HEK293 (cell line): Measurements from ENCODE around the gene PSD4.

Experiments used
- CTCF ChIA-PET: fragments of 350-600 bp; formaldehyde crosslinking; extraction: SDS; loops from one replicate; lab custom pipeline; 2021; ENCODE audit warnings: antibody characterized with exemption; lab: Yijun Ruan, JAX
- POLR2A ChIA-PET: fragments of 300-600 bp; formaldehyde crosslinking; extraction: SDS; loops from one replicate; lab custom pipeline; 2020; ENCODE audit warnings: antibody characterized with exemption, inconsistent platforms; lab: Yijun Ruan, JAX
- H3K27ac ChIP-seq: fragments of 200-500 bp; sonication (Bioruptor generic); 2 replicates; pipeline ENCODE4 v1.5.1; 2014; ENCODE audit warnings: low read depth, low read length, control low read depth, inconsistent platforms; ENCODE audit errors: extremely low read depth
- H3K36me3 ChIP-seq, 2 experiments: fragments of 200-500 bp in 1 of 2; sonication (Bioruptor generic) in 1 of 2; 1 replicate in 1 of 2; 2 replicates in 1 of 2; pipeline ENCODE4 v1.5.1; 2014 to 2017; ENCODE audit warnings: inconsistent platforms in 2 of 2, low read length in 2 of 2; ENCODE audit not compliant: control insufficient read depth in 2 of 2, insufficient read depth in 1 of 2
- H3K4me1 ChIP-seq: fragments of 200-500 bp; sonication (Bioruptor generic); 2 replicates; pipeline ENCODE4 v1.5.1; 2014; ENCODE audit warnings: mild to moderate bottlenecking, low read length, inconsistent platforms; ENCODE audit not compliant: control insufficient read depth, insufficient read depth
- H3K4me3 ChIP-seq: 2 replicates; pipeline ENCODE4 v1.5.1; 2011; ENCODE audit warnings: low read depth, mild to moderate bottlenecking, control low read depth, low read length, moderate library complexity
- H3K9me3 ChIP-seq: fragments of 200-500 bp; sonication (Bioruptor generic); 2 replicates; pipeline ENCODE4 v1.5.1; 2014; ENCODE audit warnings: low read depth, low read length, inconsistent platforms; ENCODE audit not compliant: control insufficient read depth, insufficient read depth
- GLIS1 ChIP-seq: fragments of 450-650 bp; formaldehyde crosslinking; IDR thresholded peaks from 2 replicates; pipeline ENCODE4 v1.5.1; 2016; ENCODE audit warnings: missing biosample characterization, missing genetic modification characterization
- ZBTB8A ChIP-seq: fragments of 450-650 bp; formaldehyde crosslinking; IDR thresholded peaks from 2 replicates; pipeline ENCODE4 v1.5.1; 2016; ENCODE audit warnings: missing biosample characterization, missing genetic modification characterization
- ZEB2 ChIP-seq: fragments of 450-650 bp; formaldehyde crosslinking; IDR thresholded peaks from 2 replicates; pipeline ENCODE4 v1.5.1; 2016; ENCODE audit warnings: missing biosample characterization, missing genetic modification characterization
- ZFP3 ChIP-seq: fragments of 450-650 bp; formaldehyde crosslinking; IDR thresholded peaks from 2 replicates; pipeline ENCODE4 v1.5.1; 2016; ENCODE audit warnings: low read depth, missing biosample characterization, missing genetic modification characterization
- ZIC2 ChIP-seq: fragments of 450-650 bp; formaldehyde crosslinking; IDR thresholded peaks from 2 replicates; pipeline ENCODE4 v1.5.1; 2016; ENCODE audit warnings: missing biosample characterization, missing genetic modification characterization
- ZNF114 ChIP-seq: fragments of 450-650 bp; formaldehyde crosslinking; IDR thresholded peaks from 2 replicates; pipeline ENCODE4 v1.5.0; 2017; ENCODE audit warnings: missing biosample characterization, missing genetic modification characterization
- ZNF16 ChIP-seq: fragments of 450-650 bp; formaldehyde crosslinking; IDR thresholded peaks from 2 replicates; pipeline ENCODE4 v1.5.1; 2016; ENCODE audit warnings: low read depth, missing biosample characterization, missing genetic modification characterization
- ZNF223 ChIP-seq: fragments of 450-650 bp; formaldehyde crosslinking; IDR thresholded peaks from 2 replicates; pipeline ENCODE4 v1.5.1; 2016; ENCODE audit warnings: missing biosample characterization, missing genetic modification characterization
- ZNF26 ChIP-seq: fragments of 450-650 bp; formaldehyde crosslinking; IDR thresholded peaks from 2 replicates; pipeline ENCODE4 v1.5.1; 2016; ENCODE audit warnings: missing biosample characterization, missing genetic modification characterization
- ZNF341 ChIP-seq: fragments of 450-650 bp; formaldehyde crosslinking; IDR thresholded peaks from 2 replicates; pipeline ENCODE4; 2016; ENCODE audit warnings: low read depth, missing biosample characterization, missing genetic modification characterization
- ZNF37A ChIP-seq: fragments of 450-650 bp; IDR thresholded peaks from 2 replicates; pipeline ENCODE4 v1.5.1; 2018; ENCODE audit warnings: missing biosample characterization, missing genetic modification characterization
- ZNF645 ChIP-seq: fragments of 450-650 bp; formaldehyde crosslinking; IDR thresholded peaks from 2 replicates; pipeline ENCODE4; 2016; ENCODE audit warnings: missing biosample characterization, missing genetic modification characterization
- ZNF654 ChIP-seq: fragments of 450-650 bp; formaldehyde crosslinking; IDR thresholded peaks from 2 replicates; pipeline ENCODE4 v1.5.1; 2016; ENCODE audit warnings: low read depth, missing biosample characterization, missing genetic modification characterization
- ZNF664 ChIP-seq: fragments of 450-650 bp; formaldehyde crosslinking; IDR thresholded peaks from 2 replicates; pipeline ENCODE4 v1.5.1; 2016; ENCODE audit warnings: missing biosample characterization, missing genetic modification characterization
- ZNF76 ChIP-seq: fragments of 450-650 bp; formaldehyde crosslinking; IDR thresholded peaks from 2 replicates; pipeline ENCODE4; 2016; ENCODE audit warnings: low read depth, missing biosample characterization, missing genetic modification characterization, borderline replicate concordance
- ZNF843 ChIP-seq: fragments of 450-650 bp; formaldehyde crosslinking; IDR thresholded peaks from 2 replicates; pipeline ENCODE4 v1.5.1; 2016; ENCODE audit warnings: missing biosample characterization, missing genetic modification characterization
- ZSCAN30 ChIP-seq: fragments of 450-650 bp; IDR thresholded peaks from 2 replicates; pipeline ENCODE4 v1.5.1; 2018; ENCODE audit warnings: missing biosample characterization, mild to moderate bottlenecking, missing genetic modification characterization, moderate library complexity
- TF ChIP-seq, protein P1 (sequence below): fragments of 450-650 bp; formaldehyde crosslinking; conservative IDR thresholded peaks from 2 replicates; pipeline ENCODE4 v1.5.1; 2016; ENCODE audit warnings: low read depth, missing biosample characterization, missing genetic modification characterization
- TF ChIP-seq, protein P2 (sequence below): fragments of 450-650 bp; formaldehyde crosslinking; IDR thresholded peaks from 2 replicates; pipeline ENCODE4 v1.5.1; 2016; ENCODE audit warnings: missing biosample characterization, missing genetic modification characterization
- TF ChIP-seq, protein P3 (sequence below): fragments of 450-650 bp; formaldehyde crosslinking; IDR thresholded peaks from 2 replicates; pipeline ENCODE4 v1.5.1; 2016; ENCODE audit warnings: missing biosample characterization, missing genetic modification characterization

Gene PSD4

DNA sequence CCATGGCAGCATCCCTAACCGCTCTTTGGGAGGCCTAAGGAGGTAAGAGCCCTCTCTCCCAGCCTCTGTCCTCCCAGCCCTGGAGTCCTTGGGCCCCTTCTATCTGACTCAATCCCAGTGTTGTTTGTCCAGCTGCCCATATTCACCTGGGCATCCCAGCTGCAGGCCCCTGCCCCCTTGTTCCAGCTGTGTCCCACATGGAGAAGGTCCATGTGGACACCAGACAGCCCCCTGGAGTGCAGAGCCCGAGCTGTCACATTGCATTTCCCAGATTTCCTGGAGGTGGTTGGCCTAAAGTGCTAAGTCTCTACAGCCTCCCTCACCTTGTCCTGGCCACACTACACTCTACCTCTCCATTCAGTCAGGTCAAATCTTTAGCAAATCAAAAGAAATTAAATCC is 42.5 kb downstream of the PSD4 start (continued):
- TF ChIP-seq, protein P1, sequence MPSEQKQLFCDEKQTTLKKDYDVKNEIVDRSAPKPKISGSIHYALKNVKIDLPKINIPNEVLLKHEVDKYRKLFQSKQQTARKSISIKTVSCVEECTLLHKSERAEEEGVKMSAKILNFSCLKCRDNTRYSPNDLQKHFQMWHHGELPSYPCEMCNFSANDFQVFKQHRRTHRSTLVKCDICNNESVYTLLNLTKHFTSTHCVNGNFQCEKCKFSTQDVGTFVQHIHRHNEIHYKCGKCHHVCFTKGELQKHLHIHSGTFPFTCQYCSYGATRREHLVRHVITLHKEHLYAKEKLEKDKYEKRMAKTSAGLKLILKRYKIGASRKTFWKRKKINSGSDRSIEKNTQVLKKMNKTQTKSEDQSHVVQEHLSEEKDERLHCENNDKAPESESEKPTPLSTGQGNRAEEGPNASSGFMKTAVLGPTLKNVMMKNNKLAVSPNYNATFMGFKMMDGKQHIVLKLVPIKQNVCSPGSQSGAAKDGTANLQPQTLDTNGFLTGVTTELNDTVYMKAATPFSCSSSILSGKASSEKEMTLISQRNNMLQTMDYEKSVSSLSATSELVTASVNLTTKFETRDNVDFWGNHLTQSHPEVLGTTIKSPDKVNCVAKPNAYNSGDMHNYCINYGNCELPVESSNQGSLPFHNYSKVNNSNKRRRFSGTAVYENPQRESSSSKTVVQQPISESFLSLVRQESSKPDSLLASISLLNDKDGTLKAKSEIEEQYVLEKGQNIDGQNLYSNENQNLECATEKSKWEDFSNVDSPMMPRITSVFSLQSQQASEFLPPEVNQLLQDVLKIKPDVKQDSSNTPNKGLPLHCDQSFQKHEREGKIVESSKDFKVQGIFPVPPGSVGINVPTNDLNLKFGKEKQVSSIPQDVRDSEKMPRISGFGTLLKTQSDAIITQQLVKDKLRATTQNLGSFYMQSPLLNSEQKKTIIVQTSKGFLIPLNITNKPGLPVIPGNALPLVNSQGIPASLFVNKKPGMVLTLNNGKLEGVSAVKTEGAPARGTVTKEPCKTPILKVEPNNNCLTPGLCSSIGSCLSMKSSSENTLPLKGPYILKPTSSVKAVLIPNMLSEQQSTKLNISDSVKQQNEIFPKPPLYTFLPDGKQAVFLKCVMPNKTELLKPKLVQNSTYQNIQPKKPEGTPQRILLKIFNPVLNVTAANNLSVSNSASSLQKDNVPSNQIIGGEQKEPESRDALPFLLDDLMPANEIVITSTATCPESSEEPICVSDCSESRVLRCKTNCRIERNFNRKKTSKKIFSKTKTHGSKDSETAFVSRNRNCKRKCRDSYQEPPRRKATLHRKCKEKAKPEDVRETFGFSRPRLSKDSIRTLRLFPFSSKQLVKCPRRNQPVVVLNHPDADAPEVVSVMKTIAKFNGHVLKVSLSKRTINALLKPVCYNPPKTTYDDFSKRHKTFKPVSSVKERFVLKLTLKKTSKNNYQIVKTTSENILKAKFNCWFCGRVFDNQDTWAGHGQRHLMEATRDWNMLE (tag by site-specific recombination) = no peak

DNA sequence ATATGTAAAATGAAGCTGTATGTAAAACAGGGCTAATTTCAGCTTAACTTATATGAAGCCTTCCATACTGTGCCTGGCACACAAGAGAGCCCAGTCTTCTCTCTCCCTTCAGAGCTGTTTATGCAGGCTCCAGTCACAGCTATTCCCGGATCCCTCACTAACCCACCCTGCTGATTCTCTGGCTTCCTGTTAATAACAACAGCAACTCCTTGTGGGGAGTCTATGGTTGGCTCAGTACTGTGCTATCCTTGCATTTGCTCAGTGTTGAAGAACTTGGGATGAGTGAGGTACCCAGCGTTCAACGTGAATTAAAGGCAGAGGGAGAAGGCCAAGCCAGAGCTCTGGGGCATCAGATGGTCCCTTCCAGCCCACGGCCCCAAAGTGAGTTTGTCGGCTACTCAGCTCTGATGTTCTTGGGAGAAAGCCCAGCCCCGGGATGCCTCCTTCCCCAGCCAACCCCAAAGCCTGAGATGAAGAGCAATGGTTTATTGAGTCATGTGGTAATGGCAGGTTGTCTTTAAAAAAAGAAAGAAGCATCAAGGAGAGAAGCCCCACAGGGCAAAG is 43.2 kb downstream of the PSD4 start:
- POLR2A ChIA-PET = no interaction called here
- CTCF ChIA-PET = interaction anchor here (0.5 to 1.5 kb wide), 8 partner anchors 13 to 173 kb away, joined by 3 to 8 read pairs (median 4); no protein-coding TSS in a partner anchor

DNA sequence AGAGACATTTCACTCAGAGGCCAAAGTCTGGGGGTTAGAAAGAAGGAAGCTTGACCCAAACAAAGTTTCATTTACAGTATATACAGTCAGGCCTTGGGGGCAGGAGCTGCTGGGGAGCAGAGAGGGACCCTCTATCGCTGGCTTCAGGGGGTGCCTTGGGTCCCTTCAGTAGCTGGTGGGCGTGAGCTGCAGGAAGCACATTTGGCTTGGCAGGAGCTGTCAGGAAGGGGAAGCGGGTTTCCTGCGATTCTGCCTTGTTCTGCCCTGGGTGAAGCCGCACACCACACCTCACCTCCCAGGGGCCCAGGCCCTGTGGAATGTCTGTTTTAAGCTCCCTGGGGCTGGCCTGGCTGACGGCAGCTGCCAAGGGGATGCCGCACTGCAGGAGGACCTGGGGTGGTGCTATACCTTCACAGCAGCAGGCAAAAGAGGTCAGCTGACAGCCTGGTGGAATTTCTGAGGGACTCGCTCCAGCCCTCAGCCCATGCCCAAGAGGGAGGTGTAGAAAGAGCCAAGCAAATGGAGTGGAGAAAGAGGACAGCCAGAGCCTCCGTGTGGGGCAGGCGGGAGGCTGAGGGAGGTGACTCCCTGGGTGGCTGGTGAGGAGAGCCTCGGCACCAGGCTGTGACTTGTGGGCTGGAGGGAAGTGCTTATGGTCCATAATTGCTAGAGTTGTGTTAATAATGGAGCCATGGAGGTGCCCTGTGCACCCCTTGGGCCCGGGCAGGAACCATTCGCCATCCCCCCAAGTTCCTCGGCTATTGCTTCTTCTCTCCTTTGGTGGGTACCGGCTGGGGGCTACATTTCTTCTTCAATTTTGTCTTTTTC is 43.9 kb downstream of the PSD4 start:
- POLR2A ChIA-PET = no interaction called here
- H3K36me3 ChIP-seq = no peaks in the 10 kb centered on the region
- H3K27ac ChIP-seq = no peak overlapping the region
- no peaks in the 10 kb centered on the region for H3K4me1 ChIP-seq
- CTCF ChIA-PET = interaction anchor here (0.6 to 1.5 kb wide), 5 partner anchors 14 to 153 kb away, joined by 3 to 8 read pairs (median 5); no protein-coding TSS in a partner anchor
- TF ChIP-seq ZNF76 (no peak), ZIC2 (tag by site-specific recombination) (peak; percentile 98), ZEB2 (tag by site-specific recombination) (no peak), ZNF37A (tag by site-specific recombination) (no peak), GLIS1 (tag by site-specific recombination) (peak; percentile 88), ZNF843 (tag by site-specific recombination) (no peak), ZNF341 (tag by site-specific recombination) (peak; percentile 24; the same call in 1 of the 2 replicates), ZNF16 (tag by site-specific recombination) (no peak), ZSCAN30 (no peak), ZNF223 (tag by site-specific recombination) (no peak), ZFP3 (tag by site-specific recombination) (no peak)
- TF ChIP-seq, protein P2, sequence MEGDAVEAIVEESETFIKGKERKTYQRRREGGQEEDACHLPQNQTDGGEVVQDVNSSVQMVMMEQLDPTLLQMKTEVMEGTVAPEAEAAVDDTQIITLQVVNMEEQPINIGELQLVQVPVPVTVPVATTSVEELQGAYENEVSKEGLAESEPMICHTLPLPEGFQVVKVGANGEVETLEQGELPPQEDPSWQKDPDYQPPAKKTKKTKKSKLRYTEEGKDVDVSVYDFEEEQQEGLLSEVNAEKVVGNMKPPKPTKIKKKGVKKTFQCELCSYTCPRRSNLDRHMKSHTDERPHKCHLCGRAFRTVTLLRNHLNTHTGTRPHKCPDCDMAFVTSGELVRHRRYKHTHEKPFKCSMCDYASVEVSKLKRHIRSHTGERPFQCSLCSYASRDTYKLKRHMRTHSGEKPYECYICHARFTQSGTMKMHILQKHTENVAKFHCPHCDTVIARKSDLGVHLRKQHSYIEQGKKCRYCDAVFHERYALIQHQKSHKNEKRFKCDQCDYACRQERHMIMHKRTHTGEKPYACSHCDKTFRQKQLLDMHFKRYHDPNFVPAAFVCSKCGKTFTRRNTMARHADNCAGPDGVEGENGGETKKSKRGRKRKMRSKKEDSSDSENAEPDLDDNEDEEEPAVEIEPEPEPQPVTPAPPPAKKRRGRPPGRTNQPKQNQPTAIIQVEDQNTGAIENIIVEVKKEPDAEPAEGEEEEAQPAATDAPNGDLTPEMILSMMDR (tag by site-specific recombination) = no peak
- H3K9me3 ChIP-seq = no peaks in the 10 kb centered on the region
- H3K4me3 ChIP-seq = no peak overlapping the region

More for the DNA sequence above, 43.2 kb downstream of the PSD4 start:
- Histone ChIP-seq H3K9me3 (no peaks in the 10 kb centered on the region), H3K36me3 (no peaks in the 10 kb centered on the region), H3K4me1 (peaks cover 2% of the 10 kb centered on the region; the same call in 1 of the 2 replicates), H3K27ac (no peak overlapping the region)
- TF ChIP-seq, protein P3, sequence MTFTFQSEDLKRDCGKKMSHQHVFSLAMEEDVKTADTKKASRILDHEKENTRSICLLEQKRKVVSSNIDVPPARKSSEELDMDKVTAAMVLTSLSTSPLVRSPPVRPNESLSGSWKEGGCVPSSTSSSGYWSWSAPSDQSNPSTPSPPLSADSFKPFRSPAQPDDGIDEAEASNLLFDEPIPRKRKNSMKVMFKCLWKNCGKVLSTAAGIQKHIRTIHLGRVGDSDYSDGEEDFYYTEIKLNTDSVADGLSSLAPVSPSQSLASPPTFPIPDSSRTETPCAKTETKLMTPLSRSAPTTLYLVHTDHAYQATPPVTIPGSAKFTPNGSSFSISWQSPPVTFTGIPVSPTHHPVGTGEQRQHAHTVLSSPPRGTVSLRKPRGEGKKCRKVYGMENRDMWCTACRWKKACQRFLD (tag by site-specific recombination) = no peak
- no peak for TF ChIP-seq ZNF26 (tag by site-specific recombination)
- no peak for TF ChIP-seq ZNF645
- TF ChIP-seq ZNF654 (tag by site-specific recombination) = no peak
- TF ChIP-seq ZSCAN30 = no peak
- TF ChIP-seq ZBTB8A (tag by site-specific recombination) = no peak
- TF ChIP-seq ZNF114 (tag by site-specific recombination) = no peak
- TF ChIP-seq ZNF664 (tag by site-specific recombination) = no peak
- TF ChIP-seq, all 188 proteins: peak for 0
- no peak overlapping the region for H3K4me3 ChIP-seq
